Muscle of back (tissue), 11 donors: ENCODE results near the gene DLGAP1. TPM values are rescaled to one million over a fixed set of nuclear protein-coding genes. Genes with fewer than 3 reads are reported as not detected.
A peak's percentile ranks its signal among the peaks of the same experiment; 100 is the strongest.
"Not testable (repeated sequence)": the region's sequence is repeated elsewhere in the genome, so short reads cannot be mapped to it uniquely, and the experiment has no call there.

Source experiments
- DNase-seq, 3 donors: peaks; one replicate each; pipeline versions ENCODE4 v3.0.0 to v3.0.0-alpha.2; 2013
- polyA plus RNA-seq, 10 donors: library from polyadenylated mRNA; unstranded; fragments of 120-200 nt; gene quantifications; one replicate each; pipeline ENCODE4 v1.2.1, GENCODE V29; 2013; ENCODE audit not compliant: insufficient read length in 10 of 10

DLGAP1 gene
- polyA plus RNA-seq, 10 donors: 1.3 to 3.5 (median 2.1) TPM

DNA sequence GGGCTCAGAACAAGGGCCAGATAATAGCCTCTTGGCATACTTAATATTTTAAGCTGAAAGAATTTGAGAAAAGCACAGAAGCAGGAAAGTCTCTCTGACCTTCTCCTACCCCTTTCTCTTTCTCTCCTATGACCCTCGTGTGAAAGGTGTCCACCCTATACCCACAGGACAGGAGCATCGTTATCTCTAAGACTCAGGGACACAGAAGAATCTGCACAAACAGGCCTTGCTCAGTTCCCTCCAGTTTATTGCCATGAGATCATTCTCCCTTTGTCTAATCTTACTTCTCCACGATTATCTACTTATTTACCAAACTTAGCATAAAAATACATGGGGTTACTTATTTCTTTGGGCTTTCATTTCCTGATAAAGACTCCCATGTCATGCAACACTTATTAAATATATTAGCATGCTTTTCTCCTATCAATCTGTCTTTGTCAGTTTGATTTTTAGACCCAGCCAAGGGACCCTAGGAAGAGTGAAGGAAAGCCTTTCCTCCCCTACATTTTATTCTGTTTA, 370.7 kb downstream of the DLGAP1 start:
- DNase-seq: no peak

DNA sequence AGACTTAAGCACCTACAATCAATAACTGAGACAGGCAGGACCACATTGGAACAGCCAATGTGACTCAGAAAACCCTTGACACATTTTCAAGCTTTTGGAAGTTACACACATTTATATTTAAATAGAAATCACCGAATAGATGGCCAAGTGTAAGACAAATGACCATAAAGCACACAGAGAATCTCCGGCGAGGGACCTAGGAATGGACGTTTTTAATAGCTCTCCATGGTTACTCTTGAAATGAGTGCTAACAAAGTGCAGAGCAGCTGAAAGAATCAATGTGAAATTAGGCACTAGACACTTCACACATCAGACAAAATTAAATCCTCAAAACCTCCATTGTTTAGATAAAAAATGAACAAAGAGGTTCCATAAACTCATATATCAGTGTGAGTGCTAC, 376.9 kb downstream of the DLGAP1 start:
- no peak for DNase-seq

DNA sequence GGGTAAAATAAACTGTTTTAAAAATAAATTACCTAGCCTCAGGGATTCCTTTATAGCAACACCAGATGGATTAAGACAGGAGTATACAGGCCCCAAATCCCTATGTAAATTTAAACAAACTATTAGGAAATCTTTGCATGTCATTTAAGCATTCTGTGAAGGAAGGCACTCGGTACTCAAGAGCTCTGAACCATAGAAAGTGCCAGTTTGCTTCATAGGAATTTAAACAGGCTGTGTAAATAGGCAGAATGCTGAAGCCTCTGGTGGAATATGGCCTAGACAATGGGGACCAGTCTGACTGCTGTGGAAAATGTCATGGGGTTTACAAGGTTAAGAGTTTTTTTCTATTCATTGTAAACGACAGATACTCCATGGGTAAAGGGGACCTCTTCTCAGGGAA, 377.4 kb downstream of the DLGAP1 start:
- no peak for DNase-seq

DNA sequence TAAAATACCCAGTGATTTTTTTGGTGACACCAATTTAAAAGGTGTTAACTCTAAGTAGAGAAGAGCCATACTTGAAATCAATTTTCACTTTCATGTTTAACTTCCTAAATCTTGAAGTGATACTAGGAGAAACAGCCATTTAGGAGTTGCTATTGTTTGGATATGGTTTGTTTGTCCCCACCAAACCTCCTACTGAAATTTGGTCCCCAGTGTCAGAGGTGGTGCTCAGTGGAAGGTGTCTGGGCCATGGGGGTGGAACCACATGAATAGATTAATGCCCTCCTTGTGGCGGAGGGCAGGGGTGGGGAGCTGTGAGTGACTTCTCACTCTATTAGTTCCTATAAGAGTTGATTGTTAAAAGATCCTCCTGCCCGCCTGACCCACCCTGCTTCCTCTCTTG, 377.9 kb downstream of the DLGAP1 start:
- DNase-seq: no peak

DNA sequence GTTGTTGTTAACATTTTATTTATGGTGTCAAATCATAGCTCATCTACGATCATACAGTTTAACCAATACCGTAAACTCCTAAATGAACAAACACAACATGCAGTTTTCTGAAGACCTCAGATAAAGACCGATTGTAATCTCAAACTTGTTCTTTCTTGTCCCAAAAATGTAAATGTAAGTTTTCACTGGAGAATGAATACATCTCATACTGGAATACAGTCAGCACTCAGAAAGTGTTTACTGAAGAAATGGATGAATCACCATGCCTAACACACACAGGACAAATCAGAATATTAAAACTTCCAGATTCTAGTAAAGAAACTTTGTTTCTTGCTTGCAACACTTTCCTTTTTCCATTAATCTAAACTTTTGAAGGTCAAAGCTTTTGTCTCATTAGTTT, 380.5 kb downstream of the DLGAP1 start:
- no peak for DNase-seq

DNA sequence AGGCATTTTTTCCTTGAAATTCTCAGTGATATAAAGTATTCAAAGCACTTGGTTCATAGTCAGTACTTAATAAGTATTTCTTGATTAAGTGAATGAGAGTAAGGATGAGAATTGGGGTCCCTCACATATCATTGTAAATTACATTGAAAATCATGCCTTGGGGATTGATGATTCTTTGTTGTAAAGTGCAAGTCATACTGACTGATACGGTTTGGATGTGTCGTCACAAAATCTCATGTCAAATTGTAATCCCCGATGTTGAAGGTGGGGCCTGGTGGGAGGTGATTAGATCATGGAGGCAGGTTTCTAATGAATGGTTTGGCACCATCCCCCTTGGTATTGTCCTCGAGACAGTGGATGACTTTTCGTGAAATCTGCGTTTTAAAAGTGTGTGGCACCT, 385.9 kb downstream of the DLGAP1 start:
- DNase-seq: no peak

DNA sequence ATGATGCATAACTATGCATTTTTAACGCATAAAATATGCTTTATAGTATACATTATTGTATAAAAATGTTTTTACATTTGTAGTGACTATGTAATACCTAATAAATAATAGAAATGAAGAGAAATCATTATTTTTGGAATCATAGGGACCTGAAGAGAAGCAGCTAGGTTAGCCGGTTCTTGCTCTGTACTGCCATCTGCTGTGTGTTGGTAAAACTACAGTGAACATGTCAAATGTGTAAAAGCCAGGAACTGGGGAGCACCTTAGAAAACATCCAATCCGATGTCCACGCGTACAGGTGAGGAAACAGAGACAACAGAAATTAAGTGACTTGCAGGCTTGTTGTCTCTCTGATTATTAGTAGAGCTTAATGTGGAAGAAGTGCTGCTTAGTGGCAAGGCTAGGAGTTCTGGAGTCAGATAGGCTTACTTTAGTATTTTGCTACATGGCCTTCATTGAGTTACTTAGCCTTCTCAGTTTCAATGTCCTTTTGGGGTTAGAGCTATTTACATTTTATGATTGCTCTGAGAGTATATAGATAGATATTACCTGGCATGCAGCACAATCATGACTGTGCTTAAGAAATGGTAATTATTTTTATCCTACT, 386.5 kb downstream of the DLGAP1 start:
- peak; percentile 17 to 64 (median 50) for DNase-seq

DNA sequence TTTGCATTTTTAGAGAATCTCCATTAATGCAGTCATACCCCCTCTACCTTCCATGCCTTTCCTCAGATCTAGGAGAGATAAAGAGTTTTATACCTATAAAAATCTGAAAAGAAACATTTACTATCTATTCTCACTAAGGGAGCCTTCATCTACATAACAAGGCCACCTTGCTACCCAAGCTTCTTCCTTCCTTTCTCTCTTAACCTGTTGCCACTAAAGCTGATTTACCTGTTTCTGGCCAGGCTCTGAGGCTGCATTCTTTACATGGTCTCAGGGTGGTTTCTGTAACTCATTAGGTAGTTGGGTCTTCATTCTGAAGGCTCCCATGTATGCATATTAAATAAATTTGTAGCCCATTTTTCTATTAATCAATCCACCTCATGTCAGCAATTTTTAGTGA, 391.6 kb downstream of the DLGAP1 start:
- no peak for DNase-seq

DNA sequence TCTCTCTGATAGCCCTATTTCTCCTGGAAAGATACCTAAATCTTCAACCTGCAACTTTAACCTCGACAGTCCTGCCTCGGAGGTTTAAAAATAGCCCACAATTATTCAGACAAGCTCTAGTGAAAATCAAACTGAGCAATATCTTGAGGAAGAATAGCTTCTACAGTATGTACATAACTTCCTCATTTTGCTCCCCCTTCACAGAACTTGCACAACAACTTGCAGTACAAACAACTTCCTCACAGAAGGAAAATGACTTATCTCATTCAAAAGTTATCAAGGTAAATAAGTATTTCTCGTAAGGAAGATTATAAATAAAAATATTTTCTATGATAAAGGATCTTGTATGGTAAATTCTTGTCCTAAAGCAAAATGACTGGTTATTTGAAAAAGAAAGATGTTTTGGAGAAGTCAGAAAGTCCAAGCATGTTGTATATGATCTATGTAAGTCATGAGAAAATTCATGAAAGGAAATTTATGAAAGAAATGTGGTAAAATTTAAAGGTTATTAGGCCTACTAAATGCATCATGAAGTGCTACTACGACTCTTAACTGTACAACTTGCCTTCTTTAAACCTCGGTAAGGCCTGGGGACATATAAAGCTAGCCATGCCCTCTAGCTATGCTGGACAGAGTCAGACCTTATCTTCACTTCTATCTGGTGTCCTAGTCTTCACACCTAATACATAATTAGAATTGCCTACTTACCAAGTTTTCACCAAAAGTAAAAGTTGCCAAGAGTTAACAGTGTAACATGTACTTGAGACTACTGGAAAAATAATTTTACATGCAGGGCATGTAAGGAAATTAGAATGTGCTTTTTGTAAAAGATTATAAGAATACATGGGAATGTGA, 394.5 kb downstream of the DLGAP1 start:
- no peak for DNase-seq

DNA sequence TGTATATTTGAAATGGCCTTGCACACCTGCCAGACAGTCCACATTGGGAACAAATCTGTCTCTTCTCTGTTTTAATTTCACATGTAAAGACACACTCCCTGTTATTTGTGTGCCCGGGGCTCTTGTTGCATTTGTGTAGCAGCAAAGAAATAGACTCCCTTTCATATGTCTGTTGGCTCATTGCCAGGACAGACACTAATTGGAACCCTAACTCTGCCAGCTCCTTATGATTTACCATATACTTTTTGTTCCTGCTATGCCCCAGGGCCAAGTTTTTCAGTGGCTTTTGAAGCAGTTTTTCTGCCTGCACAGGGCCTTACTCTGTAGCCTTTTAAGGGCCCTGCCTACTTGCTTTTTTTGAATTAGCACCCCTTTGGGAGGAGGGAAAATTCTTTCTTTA, 396.9 kb downstream of the DLGAP1 start:
- DNase-seq: peak in 1 of 3 donors; percentile 3

DNA sequence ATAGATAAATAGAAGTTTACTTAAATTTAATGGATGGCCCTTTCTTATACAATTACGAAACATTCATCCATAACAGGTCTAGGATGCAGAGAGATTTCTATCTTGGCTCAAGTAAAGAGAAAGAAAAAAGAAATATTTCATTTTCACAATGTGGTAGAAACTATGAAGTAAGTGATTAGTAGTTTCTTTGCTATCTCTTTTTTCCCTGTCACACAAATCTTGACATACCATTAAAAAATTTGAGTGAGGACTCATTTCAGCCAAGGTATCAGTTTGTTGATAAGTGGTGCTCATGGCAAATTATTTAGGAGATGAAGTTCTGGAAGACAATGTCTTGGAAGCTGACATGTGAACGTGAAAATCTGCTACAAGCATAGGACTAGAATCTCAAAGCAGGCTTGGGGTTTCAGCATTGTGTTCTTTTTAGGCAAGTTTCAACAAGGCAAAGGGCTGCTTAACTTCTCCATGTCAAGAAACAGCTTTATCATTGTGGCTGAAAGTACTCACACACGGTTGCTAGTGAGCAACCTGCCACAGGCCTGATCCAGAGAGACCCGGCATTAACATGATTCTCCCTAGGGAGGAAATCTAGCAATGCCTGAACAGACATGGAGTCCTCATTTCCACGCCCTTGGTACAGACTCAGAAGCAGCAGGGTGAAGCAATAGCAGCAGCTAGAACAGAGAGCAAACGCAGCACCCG, 414.6 kb downstream of the DLGAP1 start:
- no peak for DNase-seq

DNA sequence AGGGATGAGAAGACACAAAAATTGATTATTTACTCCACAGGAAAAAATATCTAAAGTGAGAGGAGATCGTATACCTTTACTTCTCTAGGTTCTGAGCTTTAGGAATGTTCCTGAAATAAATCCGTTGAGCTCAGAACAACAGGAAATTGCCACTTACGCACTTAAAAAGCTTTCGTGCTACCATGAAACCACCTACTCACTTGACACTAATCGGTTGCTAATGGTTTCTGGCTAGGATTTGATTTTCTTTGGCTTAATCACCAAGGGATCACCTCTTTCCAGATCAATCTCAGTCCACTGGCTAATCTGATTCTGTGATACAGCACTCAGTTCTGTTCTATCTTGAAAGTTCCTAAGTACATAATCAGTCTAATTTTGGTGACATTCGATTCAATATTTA, 419.6 kb downstream of the DLGAP1 start:
- no peak for DNase-seq

DNA sequence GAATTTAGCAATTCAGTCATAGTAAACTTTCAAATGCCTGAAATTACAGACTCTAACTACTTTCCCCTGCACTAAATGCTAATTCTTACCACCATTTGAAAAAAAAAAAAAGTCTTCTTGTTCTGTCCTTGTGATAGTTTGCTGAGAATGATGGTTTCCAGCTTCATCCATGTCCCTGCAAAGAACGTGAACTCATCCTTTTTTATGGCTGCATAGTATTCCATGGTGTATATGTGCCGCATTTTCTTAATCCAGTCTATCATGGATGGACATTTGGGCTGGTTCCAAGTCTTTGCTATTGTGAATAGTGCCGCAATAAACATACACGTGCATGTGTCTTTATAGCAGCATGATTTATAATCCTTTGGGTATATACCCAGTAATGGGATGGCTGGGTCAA, 420.3 kb downstream of the DLGAP1 start:
- DNase-seq: not testable (repeated sequence)

DNA sequence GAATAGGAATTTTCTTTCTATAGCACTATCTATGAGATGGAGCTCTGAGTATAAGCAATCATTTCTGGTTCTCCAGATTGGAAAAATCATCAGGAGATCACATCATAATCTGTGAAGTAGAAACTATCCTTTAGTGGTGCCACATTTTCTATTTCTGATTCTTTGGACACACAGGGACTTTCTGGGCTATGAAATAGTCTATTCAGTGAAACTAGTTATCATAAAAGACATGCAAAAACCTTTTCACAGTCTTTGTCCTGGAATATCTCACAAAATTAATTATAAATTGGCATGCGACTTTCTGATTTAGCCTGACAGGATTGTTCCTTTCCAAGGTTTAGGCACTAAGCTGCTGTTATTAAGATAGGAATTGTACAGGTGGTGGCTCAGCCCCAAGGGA, 428.6 kb downstream of the DLGAP1 start:
- no peak for DNase-seq

DNA sequence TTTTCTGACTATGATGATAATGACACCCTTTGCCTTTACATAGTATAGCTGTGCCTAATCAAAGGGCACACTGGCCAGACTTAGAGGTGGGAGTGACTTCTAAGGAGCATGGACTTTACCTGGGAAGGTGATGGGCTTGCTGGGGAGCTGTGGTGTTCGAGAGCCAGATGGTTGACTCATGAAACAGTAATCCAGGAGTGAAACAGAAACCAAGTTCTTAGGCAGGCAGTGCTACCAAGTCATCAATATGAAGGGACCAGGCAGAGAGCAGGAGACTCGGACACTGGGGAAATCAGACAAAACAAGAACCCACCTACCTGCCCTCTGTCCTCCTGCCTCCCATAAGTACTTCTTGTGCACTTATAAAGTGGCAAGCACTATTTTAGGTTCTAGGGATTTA, 430.4 kb downstream of the DLGAP1 start:
- no peak for DNase-seq

DNA sequence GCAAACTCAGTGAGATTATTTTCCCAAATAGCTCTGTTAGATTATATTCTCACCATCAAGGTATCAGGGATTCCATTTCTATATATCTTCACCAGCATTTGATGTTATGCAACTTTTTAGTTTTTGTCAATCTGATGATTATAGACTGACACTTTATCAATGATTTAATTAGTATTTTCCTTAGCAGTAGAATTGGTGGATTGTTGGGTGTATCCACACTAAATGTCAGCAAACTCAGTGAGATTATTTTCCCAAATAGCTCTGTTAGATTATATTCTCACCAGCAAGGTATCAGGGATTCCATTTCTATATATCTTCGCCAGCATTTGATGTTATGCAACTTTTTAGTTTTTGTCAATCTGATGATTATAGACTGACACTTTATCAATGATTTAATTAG, 432.4 kb downstream of the DLGAP1 start:
- DNase-seq: not testable (repeated sequence)

DNA sequence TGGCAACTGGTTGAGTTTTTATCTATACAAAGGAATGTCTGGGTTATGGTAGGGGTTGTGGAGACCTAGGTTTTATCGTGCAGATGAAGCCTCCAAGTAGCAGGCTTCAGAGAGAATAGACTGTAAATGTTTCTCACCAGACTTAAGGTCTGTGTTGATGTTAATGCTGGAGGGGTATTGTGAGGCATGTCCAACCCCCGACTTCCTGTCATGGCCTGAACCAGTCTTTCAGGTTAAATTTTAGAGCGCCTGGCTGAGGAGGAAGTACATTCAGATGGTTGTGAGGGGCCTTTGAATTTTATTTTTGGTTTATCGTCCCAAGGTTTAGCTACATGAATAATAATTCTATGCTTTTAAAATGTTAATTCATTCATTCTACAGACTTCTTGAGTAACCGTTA, 435.1 kb downstream of the DLGAP1 start:
- no peak for DNase-seq

DNA sequence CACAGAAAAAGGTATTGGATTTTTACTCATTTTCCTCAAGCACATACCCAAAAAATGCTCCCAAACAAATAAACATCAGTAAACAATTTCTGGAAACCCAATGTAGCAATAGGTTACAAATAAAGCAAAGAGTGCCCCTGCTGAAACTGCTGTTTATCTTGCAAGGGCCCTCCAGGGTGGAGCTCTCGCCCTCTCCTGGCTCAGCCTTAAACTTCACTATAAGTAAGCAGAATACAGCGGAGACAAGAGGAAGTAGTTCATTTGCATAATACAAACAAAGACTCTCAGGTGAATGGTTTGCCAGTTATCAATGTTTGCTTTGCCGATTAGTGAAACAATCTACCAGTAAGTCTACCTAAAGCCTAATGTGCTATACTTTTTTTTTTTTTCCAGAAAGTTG, 437.6 kb downstream of the DLGAP1 start:
- no peak for DNase-seq

DNA sequence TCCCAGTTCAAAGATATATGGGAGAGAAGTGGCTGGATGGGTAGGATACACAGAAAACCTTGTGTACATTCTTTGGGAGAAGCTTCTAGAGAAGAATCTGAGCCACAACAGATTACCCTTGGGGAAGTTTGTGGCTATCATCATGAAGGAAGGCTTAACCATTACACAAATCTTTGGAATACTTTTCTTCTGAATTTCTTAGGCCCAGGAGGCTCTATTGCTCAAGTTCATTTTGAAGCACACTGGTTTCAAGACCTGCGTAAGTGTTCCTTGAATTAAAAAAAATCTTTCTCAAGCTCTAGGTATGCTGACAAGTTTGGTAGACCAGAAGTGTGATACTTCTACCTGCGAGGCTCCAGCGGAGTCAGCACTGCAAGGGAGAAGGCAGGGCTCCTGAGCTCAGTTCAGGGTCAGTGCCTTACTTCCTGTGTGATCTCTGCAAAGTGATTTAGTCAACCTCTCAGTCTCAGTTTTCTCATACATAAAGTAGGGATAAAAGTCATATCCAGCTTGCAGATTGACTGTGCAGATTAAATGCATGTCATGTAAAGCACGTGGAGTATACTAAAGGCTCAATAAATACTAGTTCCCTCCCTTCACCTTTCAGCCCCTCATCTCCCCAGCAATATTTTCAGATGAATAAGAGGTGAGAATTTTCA, 438.6 kb downstream of the DLGAP1 start:
- peak in 1 of 3 donors; percentile 7 for DNase-seq

DNA sequence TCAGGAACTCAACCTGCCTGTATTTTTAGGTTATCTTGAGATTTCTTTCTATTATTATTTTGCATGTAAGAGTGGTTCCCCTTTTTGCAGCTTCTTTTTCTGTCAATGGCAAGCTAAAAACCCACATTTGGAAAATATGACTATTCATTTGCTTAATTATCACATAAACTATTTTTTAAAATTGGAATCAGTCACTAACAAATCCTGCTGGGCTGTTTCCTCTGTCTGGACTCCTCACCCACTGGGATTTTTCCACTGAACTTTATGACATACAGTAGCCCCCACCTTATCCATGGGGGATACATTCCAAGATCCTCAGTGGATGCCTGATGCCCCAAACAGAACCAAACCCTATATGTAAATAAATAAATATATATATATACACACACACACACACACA, 447.3 kb downstream of the DLGAP1 start:
- no peak for DNase-seq

DNA sequence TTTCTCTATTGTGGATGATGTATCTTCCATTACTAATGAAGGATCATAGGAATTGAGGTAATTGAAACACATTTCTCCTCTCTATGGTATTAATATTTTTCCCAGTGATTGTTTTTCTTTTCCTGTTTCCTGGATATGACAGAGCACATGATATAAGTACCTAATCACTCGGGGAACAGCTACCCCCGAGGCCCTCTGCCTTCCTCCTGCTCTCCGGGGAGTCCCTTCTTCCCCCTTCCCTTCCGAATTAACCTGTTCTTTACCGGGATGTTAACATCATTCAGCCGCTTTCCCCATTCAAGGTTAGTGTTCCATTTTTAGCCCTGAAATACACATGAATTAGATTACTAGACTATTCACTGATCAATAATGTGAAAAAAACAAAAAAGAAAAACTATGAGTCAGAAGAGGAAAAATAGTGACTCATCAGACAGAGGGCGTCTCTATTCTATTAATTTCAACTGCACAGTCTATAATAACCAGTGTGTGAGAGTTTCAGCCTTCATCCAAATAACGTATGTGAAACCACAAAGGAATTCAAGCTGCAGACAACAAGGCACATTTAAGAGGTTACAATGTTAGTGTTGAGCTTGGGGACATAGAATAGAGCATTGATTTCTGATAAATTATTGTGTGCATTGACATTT, 450.8 kb downstream of the DLGAP1 start:
- DNase-seq: peak in 1 of 3 donors; percentile 34
